ENCODE measurements around the gene TRIM43.
"Not testable (repeated sequence)": the region's sequence is repeated elsewhere in the genome, so short reads cannot be mapped to it uniquely, and the experiment has no call there.

TRIM43 gene

DNA sequence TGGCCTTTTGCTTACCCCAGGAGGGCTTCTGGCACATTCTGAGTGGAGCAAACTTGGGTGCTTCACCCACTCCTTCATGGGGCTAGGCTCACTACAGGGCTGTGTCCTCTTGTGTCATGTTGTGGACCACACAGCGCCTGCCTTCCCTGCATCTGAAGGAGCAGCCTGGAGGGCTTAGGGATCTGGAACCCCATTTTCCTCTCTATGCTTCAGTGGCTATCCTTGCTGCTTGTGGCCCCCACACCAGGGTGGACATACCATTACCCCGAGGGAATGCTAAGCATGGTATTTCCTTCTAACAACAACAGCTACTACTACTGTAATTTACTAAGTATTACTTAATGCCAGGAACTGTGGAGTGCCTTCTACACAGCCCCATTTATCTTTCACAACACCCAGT, 50.6 kb downstream of the TRIM43 start:
- not testable (repeated sequence) for DNase-seq

DNA sequence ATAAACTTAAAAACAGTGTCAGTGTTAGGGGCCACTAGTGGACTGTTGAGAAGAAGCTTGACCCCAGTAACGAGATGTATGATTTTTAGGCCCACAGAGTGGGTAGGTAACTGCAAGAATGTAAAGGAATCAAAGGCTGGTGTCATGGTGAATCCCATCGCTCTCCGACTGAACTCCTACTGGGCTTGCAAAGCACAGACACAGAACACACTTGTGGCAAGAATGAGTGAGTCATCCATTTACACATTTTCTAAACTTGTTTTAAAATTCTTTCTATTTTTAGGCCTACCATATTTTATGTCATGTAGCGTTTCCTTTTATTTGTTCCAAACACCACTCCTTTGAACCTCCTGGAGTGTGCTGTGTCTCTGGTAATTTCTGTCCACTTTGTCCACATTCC, 51.1 kb downstream of the TRIM43 start:
- DNase-seq = not testable (repeated sequence)

- not testable (repeated sequence) for DNase-seq
Measured at GRCh38 chr2:95645312-95645711, 53.5 kb downstream of the TRIM43 start.

DNA sequence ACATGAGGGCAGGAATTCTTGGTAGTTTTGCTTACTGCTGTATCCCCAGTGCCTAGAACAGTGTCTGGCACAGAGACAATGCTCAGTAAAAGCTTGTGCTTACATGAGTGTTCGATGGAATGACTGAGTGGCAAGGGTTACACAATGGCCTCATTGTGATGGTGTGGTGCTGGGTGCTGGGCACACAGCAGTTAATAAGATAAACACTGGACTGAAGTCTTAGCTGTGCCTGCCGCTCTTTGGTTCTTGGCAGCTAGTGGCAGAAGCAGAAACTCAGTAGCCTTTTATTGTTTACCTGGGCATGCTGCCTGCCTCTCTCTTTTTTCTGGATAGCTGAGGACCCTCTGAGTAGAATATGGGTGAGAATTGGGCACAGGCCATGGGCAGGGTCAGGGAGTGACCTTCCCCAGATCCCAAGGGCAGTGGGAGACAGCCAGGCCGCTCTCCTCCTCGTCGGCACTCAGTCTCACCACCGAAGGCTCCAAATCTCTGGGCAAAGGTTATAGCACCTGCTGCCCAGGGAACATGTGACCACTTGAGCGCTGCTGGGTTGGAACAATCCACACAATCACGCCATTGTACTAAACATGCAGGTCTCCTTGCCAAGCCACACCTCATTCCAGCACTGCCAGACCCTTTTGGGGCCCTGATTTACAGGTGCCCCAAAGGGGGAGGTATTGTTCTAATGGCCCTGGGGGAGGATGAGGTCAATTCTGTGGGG, 54.6 kb downstream of the TRIM43 start:
- DNase-seq = not testable (repeated sequence)

DNA sequence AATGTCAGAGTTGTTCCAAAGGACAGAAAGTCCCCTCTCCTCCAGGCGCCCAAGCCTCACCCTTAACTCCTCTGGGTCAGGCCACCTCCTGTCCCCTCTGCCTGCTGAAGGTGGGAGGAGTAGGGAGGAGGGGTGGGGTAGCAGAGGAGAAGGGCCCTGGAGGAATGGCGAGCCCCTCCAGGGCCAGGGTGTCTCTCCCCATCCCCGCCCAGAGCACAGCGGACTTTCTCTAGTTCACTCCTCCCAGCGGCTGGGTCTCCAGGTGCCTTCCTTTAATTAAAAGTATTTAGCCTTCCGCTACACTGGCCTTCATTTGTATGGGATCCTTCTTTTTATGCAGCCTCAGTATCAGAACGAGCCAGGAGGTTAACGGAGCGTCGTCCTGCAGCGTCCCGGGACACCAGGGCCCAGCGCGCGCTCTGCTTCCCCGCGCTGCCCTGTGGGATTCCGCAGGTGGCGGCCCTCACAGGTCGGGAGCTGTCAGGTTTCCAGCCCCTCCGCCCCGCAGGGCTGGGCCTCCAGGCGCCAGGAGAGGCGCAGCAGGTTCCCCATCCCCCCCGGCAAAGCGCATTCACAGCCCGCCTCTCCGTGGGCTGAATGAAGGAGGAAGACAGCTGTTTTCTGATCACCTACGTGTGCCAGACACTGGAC, 57.2 kb downstream of the TRIM43 start:
- not testable (repeated sequence) for DNase-seq

All from bone marrow (tissue), 2 donors.